Trophoblast cell (in vitro differentiated cells and primary cell): ENCODE data around the gene CDH20. TPM values are rescaled to one million over a fixed set of nuclear protein-coding genes. Genes with fewer than 3 reads are reported as not detected.

Experiments
- DNase-seq, 2 donors: peaks; one replicate each; pipeline ENCODE4 v3.0.0-alpha.2; 2016
- H2AFZ ChIP-seq: 2 replicates; pipeline ENCODE4 v1.6.1; 2013; ENCODE audit warnings: low read length, moderate library complexity, mild to moderate bottlenecking; ENCODE audit not compliant: insufficient read depth, poor library complexity
- H2AK5ac ChIP-seq: 2 replicates; pipeline ENCODE4 v1.6.1; 2013; ENCODE audit warnings: mild to moderate bottlenecking, low read length
- H2BK120ac ChIP-seq: 2 replicates; pipeline ENCODE4 v1.6.1; 2013; ENCODE audit warnings: low read length, mild to moderate bottlenecking, moderate library complexity; ENCODE audit not compliant: insufficient read depth, poor library complexity
- H2BK12ac ChIP-seq: 2 replicates; pipeline ENCODE4 v1.6.1; 2013; ENCODE audit warnings: mild to moderate bottlenecking, low read length, moderate library complexity
- H2BK5ac ChIP-seq: 2 replicates; pipeline ENCODE4 v1.6.1; 2013; ENCODE audit warnings: low read length, low read depth, moderate library complexity, mild to moderate bottlenecking; ENCODE audit not compliant: poor library complexity
- H3K14ac ChIP-seq: 2 replicates; pipeline ENCODE4 v1.6.1; 2013; ENCODE audit warnings: mild to moderate bottlenecking, low read length
- H3K18ac ChIP-seq: 2 replicates; pipeline ENCODE4 v1.6.1; 2013; ENCODE audit warnings: mild to moderate bottlenecking, low read length
- H3K23ac ChIP-seq: 2 replicates; pipeline ENCODE4 v1.6.1; 2013; ENCODE audit warnings: low read length
- H3K27ac ChIP-seq: 2 replicates; pipeline ENCODE4 v1.5.1; 2013; ENCODE audit warnings: low read depth, mild to moderate bottlenecking, inconsistent platforms, low read length, moderate library complexity
- H3K27me3 ChIP-seq: 2 replicates; pipeline ENCODE4 v1.6.1; 2013; ENCODE audit warnings: inconsistent platforms, mild to moderate bottlenecking, low read length, moderate library complexity; ENCODE audit not compliant: insufficient read depth
- H3K36me3 ChIP-seq, 2 experiments: 1 replicate in 1 of 2; 2 replicates in 1 of 2; pipeline ENCODE4 v1.6.1; 2013; ENCODE audit warnings: low read length in 2 of 2, mild to moderate bottlenecking in 2 of 2, moderate library complexity in 1 of 2; ENCODE audit not compliant: insufficient read depth in 2 of 2, control insufficient read depth in 1 of 2
- H3K4ac ChIP-seq: 2 replicates; pipeline ENCODE4 v1.6.1; 2013; ENCODE audit warnings: low read depth, mild to moderate bottlenecking, low read length, moderate library complexity
- H3K4me1 ChIP-seq, 2 experiments: 1 replicate in 1 of 2; 2 replicates in 1 of 2; pipeline ENCODE4 v1.6.1; 2013; ENCODE audit warnings: low read length in 2 of 2, mild to moderate bottlenecking in 2 of 2, moderate library complexity in 1 of 2; ENCODE audit not compliant: insufficient read depth in 2 of 2, control insufficient read depth in 1 of 2
- H3K4me2 ChIP-seq: 2 replicates; pipeline ENCODE4 v1.6.1; 2013; ENCODE audit warnings: inconsistent platforms, mild to moderate bottlenecking, low read length, moderate library complexity
- H3K4me3 ChIP-seq: 2 replicates; pipeline ENCODE4 v1.5.1; 2013; ENCODE audit warnings: mild to moderate bottlenecking, low read depth, low read length, inconsistent platforms
- H3K79me1 ChIP-seq: one replicate; pipeline ENCODE4 v1.6.1; 2013; ENCODE audit warnings: low read length
- H3K79me2 ChIP-seq: 2 replicates; pipeline ENCODE4 v1.6.1; 2013; ENCODE audit warnings: low read length, mild to moderate bottlenecking; ENCODE audit not compliant: control insufficient read depth, insufficient read depth, poor library complexity
- H3K9ac ChIP-seq: 2 replicates; pipeline ENCODE4 v1.6.1; 2013; ENCODE audit warnings: mild to moderate bottlenecking, low read length
- H3K9me3 ChIP-seq: 2 replicates; pipeline ENCODE4 v1.6.1; 2013; ENCODE audit warnings: low read depth, mild to moderate bottlenecking, control low read depth, inconsistent platforms, low read length; ENCODE audit not compliant: insufficient read depth
- H4K12ac ChIP-seq: 2 replicates; pipeline ENCODE4 v1.6.1; 2013; ENCODE audit warnings: low read depth, mild to moderate bottlenecking, low read length, moderate library complexity
- H4K8ac ChIP-seq: 2 replicates; pipeline ENCODE4 v1.6.1; 2013; ENCODE audit warnings: low read depth, mild to moderate bottlenecking, low read length, moderate library complexity
- H4K91ac ChIP-seq: one replicate; pipeline ENCODE4 v1.6.1; 2013; ENCODE audit warnings: low read depth, mild to moderate bottlenecking, low read length, moderate library complexity
- whole genome bisulfite sequencing: extraction: QIAGEN DNeasy Blood & Tissue Kit; methylation state at CpG from one replicate; pipeline ENCODE4 v1.1.7; 2013; ENCODE audit warnings: missing lambda C conversion rate; ENCODE audit not compliant: insufficient read length, insufficient coverage; ENCODE audit errors: extremely low coverage; 5-methylcytosine and 5-hydroxymethylcytosine counted together
- polyA plus RNA-seq: library from polyadenylated mRNA; stranded (reverse); fragments of 200-250 nt; gene quantifications from 2 replicates; pipeline ENCODE4 v1.2.3, GENCODE V29; 2013

Gene CDH20
- polyA plus RNA-seq, result 1.7 and 2.0 TPM in 2 replicates

DNA sequence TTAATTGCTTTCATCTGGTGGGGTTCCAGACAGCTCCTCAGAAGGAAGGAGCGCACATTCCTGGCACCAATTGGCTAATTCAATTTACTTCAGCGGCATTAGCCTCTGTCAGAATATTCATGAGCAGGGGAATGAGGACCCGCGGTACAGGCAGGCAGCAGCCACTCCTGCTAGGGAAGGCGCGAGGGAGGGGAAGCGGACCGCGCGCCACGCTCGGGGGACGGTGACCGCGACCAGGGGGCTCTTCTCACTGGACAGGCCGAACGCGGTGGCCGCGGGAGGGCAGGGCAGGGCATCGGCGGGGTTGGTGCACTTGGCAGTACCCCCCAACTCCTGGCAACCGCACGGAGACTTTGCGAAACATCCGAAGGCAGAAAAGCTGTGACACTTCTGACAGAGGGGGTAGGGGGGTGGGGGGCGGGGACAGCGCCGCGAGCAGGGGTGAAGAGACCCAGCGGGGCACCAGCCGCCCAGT, at the start of gene CDH20:
TSS of gene CDH20 (plus strand) at position 160 of the 475 bp plus-strand sequence.
- H3K27me3 ChIP-seq, result peaks cover 14% of the 10 kb centered on the region
- no peak within 1 kb of the TSS for H3K27ac ChIP-seq
- no CpG with 5 or more reads among the region's 32 CpGs for WGBS
- no peak within 1 kb of the TSS for H2AK5ac ChIP-seq
- no peak within 1 kb of the TSS for H3K4ac ChIP-seq
- no peaks in the 10 kb centered on the region for H3K79me1 ChIP-seq
- peak within 1 kb of the TSS; percentile 76 for H3K4me3 ChIP-seq
- H2BK5ac ChIP-seq, result no peak within 1 kb of the TSS
- H3K23ac ChIP-seq, result no peak within 1 kb of the TSS
- H3K14ac ChIP-seq, result no peak within 1 kb of the TSS
- H3K9me3 ChIP-seq, result no peaks in the 10 kb centered on the region
- H2BK120ac ChIP-seq, result no peak within 1 kb of the TSS
- no peak within 1 kb of the TSS for H4K12ac ChIP-seq
- no peaks in the 10 kb centered on the region for H3K79me2 ChIP-seq
- H3K18ac ChIP-seq, result peak within 1 kb of the TSS; percentile 14
- no peak within 1 kb of the TSS for H2BK12ac ChIP-seq
- no peaks in the 10 kb centered on the region for H3K36me3 ChIP-seq
- H4K8ac ChIP-seq, result no peak within 1 kb of the TSS
- H3K4me1 ChIP-seq, result peaks cover 5 to 15% of the 10 kb centered on the region in 2 experiments
- H3K9ac ChIP-seq, result peak within 1 kb of the TSS; percentile 20
- H2AFZ ChIP-seq, result peak within 1 kb of the TSS; percentile 25
- H4K91ac ChIP-seq, result no peak within 1 kb of the TSS
- H3K4me2 ChIP-seq, result peak within 1 kb of the TSS; percentile 90
- DNase-seq, result no peak

- Histone ChIP-seq H4K91ac (no peak overlapping the region), H4K8ac (no peak overlapping the region), H3K4ac (no peak overlapping the region), H3K4me2 (no peak overlapping the region), H3K9ac (no peak overlapping the region), H3K4me3 (no peak overlapping the region), H2BK5ac (no peak overlapping the region), H3K14ac (no peak overlapping the region), H3K23ac (no peak overlapping the region), H2BK12ac (no peak overlapping the region), H3K79me2 (no peaks in the 10 kb centered on the region), H3K18ac (no peak overlapping the region), H3K9me3 (peaks cover 2% of the 10 kb centered on the region), H2BK120ac (no peak overlapping the region), H3K27ac (no peak overlapping the region), H3K4me1 (peaks cover 0 to 3% of the 10 kb centered on the region in 2 experiments), H3K27me3 (no peaks in the 10 kb centered on the region), H2AFZ (no peak overlapping the region), H3K79me1 (no peaks in the 10 kb centered on the region), H3K36me3 (no peaks in the 10 kb centered on the region), H4K12ac (no peak overlapping the region), H2AK5ac (no peak overlapping the region)
- no CpG with 5 or more reads among the region's 4 CpGs for whole genome bisulfite sequencing
- no peak for DNase-seq
These were observed 49.2 kb upstream of the CDH20 start for GRCh38 chr18:61284039-61284438.

DNA sequence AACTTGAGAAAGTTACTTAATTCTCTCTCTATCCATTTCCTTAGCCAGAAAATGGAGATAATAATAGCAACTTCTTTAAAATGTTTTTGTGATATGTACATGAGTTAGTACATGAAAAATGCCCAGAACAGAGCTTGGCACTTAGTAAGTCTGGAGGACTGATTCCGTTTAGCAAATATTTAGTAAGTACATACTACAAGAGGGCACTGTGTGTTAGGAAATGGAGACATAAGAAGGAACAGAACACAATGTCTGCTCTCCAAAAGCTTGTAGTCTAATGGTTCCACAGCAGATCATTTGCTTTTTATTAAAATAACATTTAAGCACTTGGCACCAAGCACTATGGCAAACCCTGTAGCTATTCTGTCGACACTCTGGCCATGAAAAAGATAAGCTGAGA, 47.5 kb upstream of the CDH20 start:
- WGBS, result no CpG with 5 or more reads among the region's 2 CpGs

GRCh38 chr18:61286867-61287266, 46.4 kb upstream of the CDH20 start:
- Histone ChIP-seq H3K23ac (no peak overlapping the region), H2BK5ac (no peak overlapping the region), H3K36me3 (no peaks in the 10 kb centered on the region), H2AK5ac (no peak overlapping the region), H3K18ac (no peak overlapping the region), H3K79me2 (no peaks in the 10 kb centered on the region), H4K12ac (no peak overlapping the region), H3K27ac (no peak overlapping the region), H4K91ac (no peak overlapping the region), H3K27me3 (no peaks in the 10 kb centered on the region), H4K8ac (no peak overlapping the region), H3K14ac (no peak overlapping the region), H3K9ac (no peak overlapping the region), H2BK12ac (no peak overlapping the region), H2BK120ac (no peak overlapping the region), H3K4me2 (no peak overlapping the region), H3K4me1 (peaks cover 0 to 3% of the 10 kb centered on the region in 2 experiments), H3K4ac (no peak overlapping the region), H3K4me3 (no peak overlapping the region), H3K79me1 (peaks cover 2% of the 10 kb centered on the region), H2AFZ (no peak overlapping the region), H3K9me3 (no peaks in the 10 kb centered on the region)
- DNase-seq, result peak; percentile 36 to 58
- WGBS, result no CpG with 5 or more reads among the region's 4 CpGs

More for the DNA sequence above, 47.5 kb upstream of the CDH20 start:
- Histone ChIP-seq H3K27me3 (no peaks in the 10 kb centered on the region), H3K27ac (no peak overlapping the region), H3K9me3 (no peaks in the 10 kb centered on the region), H3K9ac (no peak overlapping the region), H3K4me3 (no peak overlapping the region), H3K18ac (no peak overlapping the region), H2AFZ (no peak overlapping the region), H3K23ac (no peak overlapping the region), H3K79me2 (no peaks in the 10 kb centered on the region), H3K79me1 (peaks cover 2% of the 10 kb centered on the region), H4K12ac (no peak overlapping the region), H3K36me3 (no peaks in the 10 kb centered on the region), H4K91ac (no peak overlapping the region), H3K4me1 (peaks cover 0 to 3% of the 10 kb centered on the region in 2 experiments), H2AK5ac (no peak overlapping the region), H2BK5ac (no peak overlapping the region), H3K4me2 (no peak overlapping the region), H2BK12ac (no peak overlapping the region), H3K4ac (no peak overlapping the region), H2BK120ac (no peak overlapping the region), H4K8ac (no peak overlapping the region), H3K14ac (no peak overlapping the region)
- no peak for DNase-seq
